ENCODE measurements around the gene NGB. TPM values are rescaled to one million over a fixed set of nuclear protein-coding genes. Genes with fewer than 3 reads are reported as not detected.
A peak's percentile ranks its signal among the peaks of the same experiment; 100 is the strongest.

Gene NGB
- total and polyA plus RNA-seq, 2 of the 8 experiments (the other 6 are each of a cell fraction or from before 2014, with no cell fraction given): 0.30 to 0.60 TPM

DNA sequence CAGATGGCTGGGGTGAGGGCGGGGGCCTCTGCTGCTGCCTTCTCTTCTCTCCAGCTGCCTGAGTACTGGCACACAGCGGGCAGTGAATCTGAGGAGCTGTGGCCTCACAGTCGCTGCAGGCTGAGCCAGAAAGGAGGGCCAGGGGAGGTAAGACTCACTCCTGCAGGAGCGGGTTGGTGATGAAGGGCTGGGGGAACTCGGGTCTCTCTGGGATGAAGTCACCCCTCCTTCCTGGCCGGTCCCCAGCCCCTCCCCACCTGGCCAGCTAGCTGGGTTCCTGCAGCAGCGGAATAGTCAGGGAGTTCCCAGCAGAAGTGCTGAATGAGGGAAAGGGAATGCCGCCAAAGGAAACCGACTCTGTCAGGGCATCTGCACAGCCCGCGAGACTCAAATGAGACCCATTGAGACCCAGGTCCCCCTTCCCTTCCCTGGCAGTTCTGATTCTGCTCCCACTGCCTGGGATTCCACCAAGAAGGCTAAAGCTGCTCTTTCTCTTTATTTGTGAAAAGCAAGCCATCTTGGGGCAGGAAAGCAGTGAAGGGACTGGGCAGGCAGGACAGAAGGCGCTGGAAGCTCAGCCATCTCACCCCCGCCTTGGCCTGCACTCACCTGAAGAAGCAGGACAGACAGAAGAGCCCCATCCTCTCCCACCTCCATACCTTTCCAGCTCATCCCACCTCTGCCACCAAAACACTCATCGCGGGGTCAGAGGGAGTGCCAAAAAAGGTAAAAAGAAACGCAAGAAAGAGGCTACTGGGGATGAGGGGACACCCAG, 5.3 kb downstream of the NGB start:
- TF ChIP-seq SIN3A (conservative IDR thresholded peaks at IDR 0.05 in 1 of 2, IDR thresholded peaks at IDR 0.05 in 1 of 2; ENCODE audit: low read depth in 1 of 2, low read length in 2 of 2): no peak
- peak; percentile 35; the same call in 1 of the 2 replicates for TF ChIP-seq SUZ12 (IDR thresholded peaks at IDR 0.05; ENCODE audit: low read length)
- POLR2A ChIA-PET (ENCODE audit: partially characterized antibody): interaction anchor here (1.0 to 1.5 kb wide), 3 partner anchors 8 to 55 kb away, joined by 3 to 7 read pairs (median 5); partner anchors contain the start of genes GSTZ1 and POMT2
- H3K18ac ChIP-seq (ENCODE audit: extremely low read depth, low read length): no peak overlapping the region
- peaks cover 2% of the 10 kb centered on the region; the same call in 1 of the 2 replicates for H3K23me2 ChIP-seq (ENCODE audit: low read depth, low read length)
- H4K91ac ChIP-seq (replicated peaks; ENCODE audit: insufficient read length, low read length): no peak overlapping the region
- no peak overlapping the region for H3K4ac ChIP-seq (replicated peaks; ENCODE audit: insufficient read length, low read depth, low read length)
- H3K4me3 ChIP-seq (ENCODE audit: extremely low read depth in 1 of 4, insufficient read depth in 2 of 4, low read depth in 3 of 4, low read length in 4 of 4): no peak overlapping the region
- H2BK5ac ChIP-seq (ENCODE audit: low read depth, low read length): no peak overlapping the region
- peaks cover 0 to 6% (median under 1%) of the 10 kb centered on the region in 4 experiments; a peak in 2 of 7 replicates for H3K4me1 ChIP-seq (replicated peaks in 1 of 4; ENCODE audit: control insufficient read depth in 3 of 4, insufficient read depth in 4 of 4, low read length in 3 of 4)
- no peaks in the 10 kb centered on the region for H3K79me1 ChIP-seq (ENCODE audit: low read depth, low read length)
- H2AFZ ChIP-seq (ENCODE audit: low read length): no peak overlapping the region
- no peak overlapping the region for H3K9ac ChIP-seq (replicated peaks in 1 of 4; ENCODE audit: extremely low read depth in 1 of 4, low read depth in 3 of 4, low read length in 3 of 4)
- 0 out of 2 replicates have a peak overlapping the region, but pooled peaks have one; percentile 32 for H2BK20ac ChIP-seq (ENCODE audit: low read length)
- no peak overlapping the region for H3K14ac ChIP-seq (ENCODE audit: insufficient read length)
- H4K5ac ChIP-seq (ENCODE audit: insufficient read length, low read depth, low read length): no peak overlapping the region
- WGBS, 2 experiments (ENCODE audit: extremely low coverage in 1 of 2, insufficient coverage in 1 of 2, insufficient read length in 1 of 2, insufficient replicate concordance in 2 of 2, low coverage in 1 of 2, low lambda C conversion rate in 2 of 2, missing lambda C conversion rate in 1 of 2): 82% methylated on average over 13 of the region's 16 CpGs; no CpG with 5 or more reads in 1 of the 2 experiments
- no peak overlapping the region for H2BK12ac ChIP-seq (ENCODE audit: low read depth, low read length)
- H3K23ac ChIP-seq (ENCODE audit: insufficient read length): no peak overlapping the region
- no peak for FAIRE-seq
- no peaks in the 10 kb centered on the region for H3K79me2 ChIP-seq (ENCODE audit: control insufficient read depth in 1 of 2, insufficient read depth in 2 of 2, low read length in 2 of 2)
- CTCF ChIA-PET (ENCODE audit: partially characterized antibody): interaction anchor here (0.6 to 5.8 kb wide), 17 partner anchors 10 to 390 kb away, joined by 3 to 25 read pairs (median 4); no protein-coding TSS in a partner anchor
- no peak overlapping the region for H3K56ac ChIP-seq (replicated peaks; ENCODE audit: insufficient read length, low read depth, low read length)
- no peak overlapping the region for H3K27ac ChIP-seq (ENCODE audit: low read depth, low read length)
- H3K4me2 ChIP-seq (ENCODE audit: insufficient read depth in 1 of 2, low read depth in 2 of 2, low read length in 2 of 2): no peak overlapping the region
- H2BK15ac ChIP-seq (ENCODE audit: low read length): no peak overlapping the region
- H4K20me1 ChIP-seq (replicated peaks in 1 of 2; ENCODE audit: control insufficient read depth in 1 of 2, insufficient read depth in 2 of 2, low read length in 2 of 2): no peaks in the 10 kb centered on the region
- peaks cover 8 to 26% (median 20%) of the 10 kb centered on the region in 4 experiments; a peak in 6 of 7 replicates for H3K27me3 ChIP-seq (replicated peaks in 1 of 4; ENCODE audit: control insufficient read depth in 3 of 4, extremely low read depth in 1 of 4, insufficient read depth in 3 of 4, low read length in 3 of 4)
- 0 out of 8 replicates have a peak, but pooled peaks cover 0 to 4% (median 0%) of the 10 kb centered on the region in 4 experiments for H3K36me3 ChIP-seq (ENCODE audit: control insufficient read depth in 2 of 4, insufficient read depth in 4 of 4, low read length in 3 of 4)
- no peak overlapping the region for H4K8ac ChIP-seq (ENCODE audit: extremely low read depth, insufficient read depth, low read length)
- no peaks in the 10 kb centered on the region for H3K9me3 ChIP-seq (ENCODE audit: insufficient read depth in 2 of 2, low read depth in 1 of 2, low read length in 1 of 2)
- no peak overlapping the region for H2BK120ac ChIP-seq (replicated peaks; ENCODE audit: low read depth, low read length)
- no peak overlapping the region for H2AK5ac ChIP-seq (ENCODE audit: low read depth, low read length)
- DNase-seq (ENCODE audit: low read depth in 1 of 2, low spot score in 2 of 2): no peak

All from H1 (cell line).